HG02642 (cell line): Measurements from ENCODE around the gene PGP.

Source experiments
- ATAC-seq: cut with Tn5 transposase; IDR thresholded peaks from one replicate; pipeline ENCODE4 v1.9.1; 2021; ENCODE audit warnings: mild to moderate bottlenecking; ENCODE audit not compliant: unreplicated experiment, poor library complexity

Gene PGP

GRCh38 chr16:2186505-2186904, 28.1 kb downstream of the PGP start:
- ATAC-seq, result no peak

GRCh38 chr16:2186064-2186463, 28.6 kb downstream of the PGP start:
- ATAC-seq, result no peak

GRCh38 chr16:2184962-2185361, 29.7 kb downstream of the PGP start:
- ATAC-seq, result no peak

- no peak for ATAC-seq
Measured at GRCh38 chr16:2184346-2184745, 30.3 kb downstream of the PGP start.

- ATAC-seq, result no peak
Measured at GRCh38 chr16:2183671-2184070, 31.0 kb downstream of the PGP start.

GRCh38 chr16:2181952-2182351, 32.7 kb downstream of the PGP start:
- ATAC-seq, result no peak

- ATAC-seq, result no peak
Measured at GRCh38 chr16:2180962-2181923, 33.4 kb downstream of the PGP start.

GRCh38 chr16:2180461-2180860, 34.2 kb downstream of the PGP start:
- ATAC-seq, result no peak

- no peak for ATAC-seq
Measured at GRCh38 chr16:2179576-2179975, 35.1 kb downstream of the PGP start.

GRCh38 chr16:2179107-2179501, 35.5 kb downstream of the PGP start:
- no peak for ATAC-seq

GRCh38 chr16:2178321-2179106, 36.1 kb downstream of the PGP start:
- no peak for ATAC-seq

- ATAC-seq, result no peak
Measured at GRCh38 chr16:2177561-2177960, 37.1 kb downstream of the PGP start.

GRCh38 chr16:2177101-2177500, 37.5 kb downstream of the PGP start:
- ATAC-seq, result no peak

- no peak for ATAC-seq
Measured at GRCh38 chr16:2176047-2176446, 38.6 kb downstream of the PGP start.

GRCh38 chr16:2175454-2175853, 39.2 kb downstream of the PGP start:
- no peak for ATAC-seq

- no peak for ATAC-seq
Measured at GRCh38 chr16:2174396-2175131, 40.1 kb downstream of the PGP start.

GRCh38 chr16:2173916-2174315, 40.7 kb downstream of the PGP start:
- ATAC-seq, result no peak

- ATAC-seq, result no peak
Measured at GRCh38 chr16:2173366-2173765, 41.3 kb downstream of the PGP start.

GRCh38 chr16:2172688-2173335, 41.8 kb downstream of the PGP start:
- ATAC-seq, result no peak

- no peak for ATAC-seq
Measured at GRCh38 chr16:2171601-2172178, 43.0 kb downstream of the PGP start.
